Hematopoietic multipotent progenitor cell treated with erythropoietin and hydrocortisone succinate and interleukin-3 and kit ligand, for 4 days (in vitro differentiated cells): ENCODE measurements around the gene CBX4.
A peak's percentile ranks its signal among the peaks of the same experiment; 100 is the strongest.

Source experiments
- DNase-seq: peaks from one replicate; pipeline ENCODE4 v3.0.0-alpha.2; 2015

Gene CBX4

GRCh38 chr17:79839356-79840268 is at the start of gene CBX4:
TSS of gene CBX4 (minus strand) at chr17:79839440. CDS start at chr17:79839251, 189 bp downstream.
- peak; percentile 97 for DNase-seq

- DNase-seq = no peak
Observed at GRCh38 chr17:79888009-79888540, 48.8 kb upstream of the CBX4 start.

- no peak for DNase-seq
Observed at GRCh38 chr17:79887451-79887991, 48.3 kb upstream of the CBX4 start.

GRCh38 chr17:79883202-79883601 is 44.0 kb upstream of the CBX4 start:
- DNase-seq = no peak

GRCh38 chr17:79878329-79878947 is 39.2 kb upstream of the CBX4 start:
- no peak for DNase-seq

- DNase-seq = no peak
Observed at GRCh38 chr17:79877041-79877440, 37.8 kb upstream of the CBX4 start.

- no peak for DNase-seq
Observed at GRCh38 chr17:79875511-79875910, 36.3 kb upstream of the CBX4 start.

GRCh38 chr17:79874329-79874981 is 35.2 kb upstream of the CBX4 start:
- DNase-seq = peak; percentile 72

GRCh38 chr17:79873583-79873982 is 34.3 kb upstream of the CBX4 start:
- DNase-seq = no peak

GRCh38 chr17:79872762-79873161 is 33.5 kb upstream of the CBX4 start:
- DNase-seq = no peak

- no peak for DNase-seq
Observed at GRCh38 chr17:79871131-79871530, 31.9 kb upstream of the CBX4 start.

- DNase-seq = no peak
Observed at GRCh38 chr17:79870540-79870939, 31.3 kb upstream of the CBX4 start.

GRCh38 chr17:79866791-79867518 is 27.7 kb upstream of the CBX4 start:
- no peak for DNase-seq

GRCh38 chr17:79865351-79866210 is 26.3 kb upstream of the CBX4 start:
- DNase-seq = no peak

GRCh38 chr17:79864617-79865250 is 25.5 kb upstream of the CBX4 start:
- DNase-seq = no peak

GRCh38 chr17:79864147-79864546 is 24.9 kb upstream of the CBX4 start:
- no peak for DNase-seq

GRCh38 chr17:79862771-79863440 is 23.7 kb upstream of the CBX4 start:
- DNase-seq = no peak

- no peak for DNase-seq
Observed at GRCh38 chr17:79862238-79862637, 23.0 kb upstream of the CBX4 start.

GRCh38 chr17:79861413-79862216 is 22.4 kb upstream of the CBX4 start:
- no peak for DNase-seq
